Endodermal cell (in vitro differentiated cells): ENCODE data around the gene CTCFL. TPM values are rescaled to one million over a fixed set of nuclear protein-coding genes. Genes with fewer than 3 reads are reported as not detected.
A peak's percentile ranks its signal among the peaks of the same experiment; 100 is the strongest.

Experiments used
- DNase-seq: peaks from one replicate; pipeline ENCODE4 v3.0.0-alpha.2; 2017
- H3K27ac ChIP-seq: 2 replicates; pipeline ENCODE4 v1.5.1; 2013; ENCODE audit warnings: mild to moderate bottlenecking, low read depth, low read length, moderate library complexity
- H3K27me3 ChIP-seq: 2 replicates; pipeline ENCODE4 v1.6.1; 2013; ENCODE audit warnings: mild to moderate bottlenecking, low read length, moderate library complexity; ENCODE audit not compliant: insufficient read depth, control insufficient read depth, poor library complexity, severe bottlenecking
- H3K36me3 ChIP-seq: 2 replicates; pipeline ENCODE4 v1.7.0; 2013; ENCODE audit warnings: mild to moderate bottlenecking, low read length, moderate library complexity; ENCODE audit not compliant: control insufficient read depth, insufficient read depth
- H3K4me1 ChIP-seq: one replicate; pipeline ENCODE4 v1.7.0; 2013; ENCODE audit warnings: low read length; ENCODE audit not compliant: control insufficient read depth, insufficient read depth
- H3K4me3 ChIP-seq: 2 replicates; pipeline ENCODE4 v1.5.1; 2013; ENCODE audit warnings: mild to moderate bottlenecking, low read length, moderate library complexity
- H3K9ac ChIP-seq: 2 replicates; pipeline ENCODE4 v1.6.1; 2013; ENCODE audit warnings: mild to moderate bottlenecking, low read length, moderate library complexity; ENCODE audit not compliant: poor library complexity, severe bottlenecking; ENCODE audit errors: extremely low read depth
- H3K9me3 ChIP-seq: 2 replicates; pipeline ENCODE4 v1.6.1; 2013; ENCODE audit warnings: mild to moderate bottlenecking, low read length, moderate library complexity; ENCODE audit not compliant: control insufficient read depth
- H3K27ac Mint-ChIP-seq: 2 replicates; pipeline ENCODE4 v1.8.0; 2020; ENCODE audit warnings: mixed read lengths
- H3K27me3 Mint-ChIP-seq: 2 replicates; pipeline ENCODE4 v1.8.0; 2021; ENCODE audit warnings: mild to moderate bottlenecking, mixed read lengths; ENCODE audit not compliant: insufficient read depth
- H3K36me3 Mint-ChIP-seq: 2 replicates; pipeline ENCODE4 v1.8.0; 2020; ENCODE audit warnings: low read depth, mixed read lengths
- H3K4me1 Mint-ChIP-seq: 2 replicates; pipeline ENCODE4 v1.8.0; 2020; ENCODE audit warnings: mixed read lengths
- H3K4me3 Mint-ChIP-seq: 2 replicates; pipeline ENCODE4 v1.8.0; 2020; ENCODE audit warnings: mild to moderate bottlenecking, moderate library complexity, mixed read lengths
- H3K9me3 Mint-ChIP-seq: 2 replicates; pipeline ENCODE4 v1.8.0; 2020; ENCODE audit warnings: mild to moderate bottlenecking, mixed read lengths
- CTCF ChIP-seq: fragments of 200-600 bp; sonication (generic); conservative IDR thresholded peaks from 2 replicates; pipeline ENCODE4 v1.5.0; 2021; ENCODE audit warnings: antibody characterized with exemption, mild to moderate bottlenecking
- WGBS, 2 experiments: methylation state at CpG; one replicate each; pipeline versions ENCODE4 v1.1.5 to v1.1.7; 2013; ENCODE audit warnings: missing lambda C conversion rate in 2 of 2, mixed read lengths in 1 of 2; ENCODE audit not compliant: insufficient coverage in 1 of 2, insufficient read length in 1 of 2; 5-methylcytosine and 5-hydroxymethylcytosine counted together
- total RNA-seq, 2 donors: library from RNA; stranded (reverse); fragmentation: NEBNext Ultra II Directional in 1 of 2; extraction: Animal tissue kit (Norgen Biotek cat#: 25700) in 1 of 2; gene quantifications; 2 replicates in 1 of 2; 3 replicates in 1 of 2; pipeline ENCODE4 v1.2.1, GENCODE V29; 2021

The CTCFL gene
- total RNA-seq, 2 donors from 2014 or later: 0.33 to 1.4 TPM

DNA sequence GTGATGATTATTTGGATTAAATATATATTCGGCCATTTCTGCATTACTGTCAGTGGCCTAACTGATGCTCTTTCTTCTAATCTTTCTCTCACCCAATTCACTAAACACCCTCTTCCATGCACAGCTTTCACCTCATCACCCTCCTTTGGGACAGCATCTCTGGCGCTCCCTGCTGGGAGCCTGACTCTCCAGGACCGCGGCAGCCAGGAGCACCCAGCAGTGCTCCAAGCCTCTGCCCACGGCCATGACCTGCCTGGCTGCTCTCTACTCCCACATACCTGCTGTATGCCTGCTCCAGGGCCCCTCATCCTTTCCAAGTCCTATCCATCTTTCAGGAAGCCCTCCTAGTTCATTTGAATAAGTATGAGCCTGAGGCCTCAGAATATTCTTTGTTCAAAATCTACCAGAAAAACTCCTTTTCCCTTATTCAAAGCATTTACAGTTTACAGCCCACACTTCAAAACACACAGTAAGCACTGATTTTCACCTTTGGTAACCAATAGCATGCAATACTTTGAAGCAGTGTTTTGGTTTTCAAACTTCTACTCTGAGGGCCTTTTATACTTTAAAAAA lies 15.2 kb downstream of the CTCFL start:
- TF ChIP-seq CTCF: peak; percentile 66

DNA sequence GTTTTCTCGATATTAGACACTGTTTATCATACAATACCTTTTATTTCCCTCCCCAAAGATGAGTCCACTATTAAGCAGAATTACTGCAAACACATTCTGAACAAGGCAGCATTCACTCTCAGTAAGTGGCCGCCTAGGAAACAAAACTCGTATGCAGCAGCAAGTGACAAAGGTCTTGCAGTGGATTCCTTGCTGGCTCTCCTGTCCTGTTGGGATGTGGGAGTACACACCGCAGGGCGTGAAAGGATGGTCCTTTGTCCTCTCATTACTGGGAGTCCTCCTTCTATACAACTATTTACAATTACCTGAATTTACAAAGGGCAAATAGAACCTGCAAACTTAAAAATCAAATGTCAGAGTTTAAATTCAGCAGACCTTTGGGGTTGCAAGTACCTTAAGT lies 16.1 kb downstream of the CTCFL start:
- no peak overlapping the region for H3K4me3 Mint-ChIP-seq
- H3K27ac ChIP-seq: no peak overlapping the region
- no peak for TF ChIP-seq CTCF

More for the DNA sequence above, 15.2 kb downstream of the CTCFL start:
- peak; percentile 78 for DNase-seq
- Histone ChIP-seq H3K9me3 (no peaks in the 10 kb centered on the region), H3K4me3 (no peak overlapping the region), H3K4me1 (no peaks in the 10 kb centered on the region), H3K36me3 (no peaks in the 10 kb centered on the region), H3K9ac (no peak overlapping the region), H3K27me3 (peaks cover 23% of the 10 kb centered on the region), H3K27ac (no peak overlapping the region)
- H3K4me1 Mint-ChIP-seq: peaks cover 23% of the 10 kb centered on the region
- WGBS, 2 experiments: 48 to 63% methylated on average over 3 to 5 of the region's 5 CpGs
- no peak overlapping the region for H3K27ac Mint-ChIP-seq
- H3K36me3 Mint-ChIP-seq: no peaks in the 10 kb centered on the region
- H3K27me3 Mint-ChIP-seq: peaks cover 12% of the 10 kb centered on the region
- no peak overlapping the region for H3K4me3 Mint-ChIP-seq
- no peaks in the 10 kb centered on the region for H3K9me3 Mint-ChIP-seq

DNA sequence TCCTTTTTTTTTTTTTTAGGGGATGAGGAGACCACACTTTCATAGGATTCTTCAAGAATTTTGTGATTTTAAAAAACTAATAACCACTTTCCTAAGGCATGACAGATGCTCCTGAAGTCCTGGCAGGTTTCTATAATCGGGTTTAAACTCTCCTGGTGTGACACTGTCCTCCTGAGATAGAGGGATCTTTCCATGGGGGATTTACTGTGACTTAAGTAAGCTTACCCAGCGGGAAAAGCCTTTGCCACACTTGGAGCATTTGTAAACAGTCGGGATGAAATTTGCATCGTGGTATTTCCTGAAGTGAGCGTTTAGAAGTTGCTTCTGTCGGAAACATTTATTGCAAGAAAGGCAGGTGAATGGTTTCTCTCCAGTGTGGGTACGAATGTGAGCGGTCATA lies 16.6 kb downstream of the CTCFL start:
- WGBS, 2 experiments: 63 to 69% methylated on average over 8 of the region's 8 CpGs
- no peak overlapping the region for H3K27ac Mint-ChIP-seq
- no peak for TF ChIP-seq CTCF
- Histone ChIP-seq H3K9ac (no peak overlapping the region), H3K36me3 (no peaks in the 10 kb centered on the region), H3K9me3 (no peaks in the 10 kb centered on the region), H3K4me3 (no peak overlapping the region), H3K27ac (no peak overlapping the region), H3K4me1 (no peaks in the 10 kb centered on the region), H3K27me3 (peaks cover 23% of the 10 kb centered on the region)
- DNase-seq: no peak
- peaks cover 15% of the 10 kb centered on the region for H3K4me1 Mint-ChIP-seq
- peaks cover 20% of the 10 kb centered on the region for H3K27me3 Mint-ChIP-seq
- H3K9me3 Mint-ChIP-seq: no peaks in the 10 kb centered on the region
- no peak overlapping the region for H3K4me3 Mint-ChIP-seq
- no peaks in the 10 kb centered on the region for H3K36me3 Mint-ChIP-seq

More for the DNA sequence above, 16.1 kb downstream of the CTCFL start:
- Mint-ChIP-seq H3K9me3 (no peaks in the 10 kb centered on the region), H3K4me1 (peaks cover 18% of the 10 kb centered on the region), H3K27me3 (peaks cover 16% of the 10 kb centered on the region), H3K36me3 (no peaks in the 10 kb centered on the region), H3K27ac (no peak overlapping the region)
- 51 to 73% methylated on average over 2 to 5 of the region's 5 CpGs for WGBS, 2 experiments
- Histone ChIP-seq H3K9me3 (no peaks in the 10 kb centered on the region), H3K27me3 (peaks cover 23% of the 10 kb centered on the region), H3K4me1 (no peaks in the 10 kb centered on the region), H3K36me3 (no peaks in the 10 kb centered on the region), H3K4me3 (no peak overlapping the region), H3K9ac (no peak overlapping the region)
- no peak for DNase-seq
